BE2C (cell line): Measurements from ENCODE around the gene COL8A1.

Experiments
- DNase-seq: peaks from one replicate; pipeline ENCODE4 v3.0.0-alpha.2; 2020
- H3K27me3 ChIP-seq: fragments of 250-450 bp; sonication (Bioruptor Pico); 2 replicates; pipeline ENCODE4 v1.5.1; 2020; ENCODE audit warnings: mild to moderate bottlenecking
- H3K36me3 ChIP-seq: fragments of 250-450 bp; sonication (Bioruptor Pico); 2 replicates; pipeline ENCODE4 v1.5.1; 2020; ENCODE audit warnings: mild to moderate bottlenecking
- H3K4me1 ChIP-seq: fragments of 250-450 bp; sonication (Bioruptor Pico); 2 replicates; pipeline ENCODE4 v1.5.1; 2020
- H3K4me3 ChIP-seq: 2 replicates; pipeline ENCODE4 v1.5.1; 2011; ENCODE audit warnings: low read depth, low read length
- H3K9me3 ChIP-seq: fragments of 250-450 bp; sonication (Bioruptor Pico); 2 replicates; pipeline ENCODE4 v1.5.1; 2020
- CTCF ChIP-seq: IDR thresholded peaks from 2 replicates; pipeline ENCODE4 v1.5.1; 2012; ENCODE audit warnings: mild to moderate bottlenecking, low read depth, low read length

COL8A1 gene

DNA sequence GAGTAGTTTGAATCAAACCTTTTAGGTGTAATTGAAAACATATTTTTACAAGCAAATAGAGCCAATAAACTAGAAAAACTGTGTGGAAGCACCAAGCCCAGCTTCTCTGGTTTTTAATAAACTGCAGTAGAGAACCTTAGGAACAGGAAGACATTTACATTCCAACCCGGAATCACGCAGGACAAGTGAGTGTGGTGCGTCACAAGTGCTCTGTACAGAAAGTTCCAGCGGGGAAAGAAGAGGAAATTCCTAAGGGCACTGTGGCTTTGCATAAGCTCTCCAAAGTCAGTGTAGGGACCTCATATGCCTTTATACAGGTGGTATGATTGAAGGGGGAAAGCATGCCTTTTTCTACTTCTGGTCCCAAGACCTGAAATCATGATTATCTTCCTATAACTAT lies 21.6 kb downstream of the COL8A1 start:
- Histone ChIP-seq H3K4me1 (no peaks in the 10 kb centered on the region), H3K36me3 (no peaks in the 10 kb centered on the region), H3K4me3 (no peak overlapping the region), H3K27me3 (peaks cover 5% of the 10 kb centered on the region; the same call in 1 of the 2 replicates), H3K9me3 (no peaks in the 10 kb centered on the region)
- no peak for TF ChIP-seq CTCF
- DNase-seq = no peak

GRCh38 chr3:99662838-99663570 lies 24.6 kb downstream of the COL8A1 start:
- Histone ChIP-seq H3K9me3 (no peaks in the 10 kb centered on the region), H3K4me3 (no peak overlapping the region), H3K27me3 (peaks cover 5% of the 10 kb centered on the region; the same call in 1 of the 2 replicates), H3K36me3 (no peaks in the 10 kb centered on the region), H3K4me1 (no peaks in the 10 kb centered on the region)
- no peak for DNase-seq
- TF ChIP-seq CTCF = no peak

- Histone ChIP-seq H3K4me1 (no peaks in the 10 kb centered on the region), H3K4me3 (no peak overlapping the region)
These were observed 25.6 kb downstream of the COL8A1 start for GRCh38 chr3:99663977-99664376.

DNA sequence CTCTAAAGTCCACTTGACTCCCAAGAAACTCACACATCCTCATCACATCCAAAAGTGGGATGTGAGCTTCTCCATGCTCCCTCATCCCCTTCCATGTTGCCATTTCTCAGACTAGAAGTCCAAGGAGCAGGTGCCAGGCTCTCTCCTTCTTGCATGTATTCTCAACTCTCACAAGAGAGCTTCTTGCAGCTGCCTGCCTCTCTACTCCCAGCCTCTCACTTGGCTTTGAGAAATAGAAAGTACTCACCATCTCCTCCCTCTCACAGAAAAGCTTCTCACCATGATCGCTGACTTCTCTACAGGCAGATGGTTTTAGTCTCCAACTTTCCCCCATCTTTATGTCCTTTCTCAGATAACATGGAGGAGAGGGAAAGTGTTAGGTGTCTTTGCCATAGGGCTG lies 26.6 kb downstream of the COL8A1 start:
- Histone ChIP-seq H3K4me3 (no peak overlapping the region), H3K9me3 (no peaks in the 10 kb centered on the region), H3K4me1 (no peaks in the 10 kb centered on the region), H3K36me3 (no peaks in the 10 kb centered on the region), H3K27me3 (peaks cover 5% of the 10 kb centered on the region; the same call in 1 of the 2 replicates)
- TF ChIP-seq CTCF = no peak
- no peak for DNase-seq

More at GRCh38 chr3:99663977-99664376, 25.6 kb downstream of the COL8A1 start:
- H3K9me3 ChIP-seq = no peaks in the 10 kb centered on the region
- no peaks in the 10 kb centered on the region for H3K36me3 ChIP-seq
- TF ChIP-seq CTCF = no peak
- no peak for DNase-seq
- peaks cover 5% of the 10 kb centered on the region; the same call in 1 of the 2 replicates for H3K27me3 ChIP-seq

- Histone ChIP-seq H3K4me1 (no peaks in the 10 kb centered on the region), H3K9me3 (no peaks in the 10 kb centered on the region), H3K36me3 (no peaks in the 10 kb centered on the region), H3K27me3 (peaks cover 5% of the 10 kb centered on the region; the same call in 1 of the 2 replicates), H3K4me3 (no peak overlapping the region)
- no peak for DNase-seq
- TF ChIP-seq CTCF = no peak
These were observed 27.8 kb downstream of the COL8A1 start for GRCh38 chr3:99666201-99666600.

GRCh38 chr3:99668044-99668443 lies 29.6 kb downstream of the COL8A1 start:
- no peaks in the 10 kb centered on the region for H3K36me3 ChIP-seq
- no peaks in the 10 kb centered on the region for H3K9me3 ChIP-seq
- H3K4me1 ChIP-seq = no peaks in the 10 kb centered on the region
- no peak overlapping the region for H3K4me3 ChIP-seq
- peaks cover 3% of the 10 kb centered on the region; the same call in 1 of the 2 replicates for H3K27me3 ChIP-seq
- TF ChIP-seq CTCF = no peak
- DNase-seq = no peak
